GM12864 (cell line): ENCODE measurements around the gene DPP4.

Experiments used
- DNase-seq: peaks from one replicate; pipeline ENCODE4 v3.0.0-alpha.2; 2011; ENCODE audit warnings: low read depth
- H3K4me3 ChIP-seq: 2 replicates; pipeline ENCODE4 v1.5.1; 2011; ENCODE audit warnings: mild to moderate bottlenecking, low read depth, low read length, control low read depth
- TF ChIP-seq, protein P1 (sequence below): IDR thresholded peaks from 2 replicates; pipeline ENCODE4 v1.5.1; 2011; ENCODE audit warnings: low read depth, mild to moderate bottlenecking, moderate library complexity, low read length, control low read depth, inconsistent platforms; ENCODE audit errors: missing control alignments

DPP4 gene

GRCh38 chr2:162037028-162037795 lies 36.8 kb downstream of the DPP4 start:
- no peak overlapping the region for H3K4me3 ChIP-seq
- no peak for DNase-seq
- TF ChIP-seq, protein P1, sequence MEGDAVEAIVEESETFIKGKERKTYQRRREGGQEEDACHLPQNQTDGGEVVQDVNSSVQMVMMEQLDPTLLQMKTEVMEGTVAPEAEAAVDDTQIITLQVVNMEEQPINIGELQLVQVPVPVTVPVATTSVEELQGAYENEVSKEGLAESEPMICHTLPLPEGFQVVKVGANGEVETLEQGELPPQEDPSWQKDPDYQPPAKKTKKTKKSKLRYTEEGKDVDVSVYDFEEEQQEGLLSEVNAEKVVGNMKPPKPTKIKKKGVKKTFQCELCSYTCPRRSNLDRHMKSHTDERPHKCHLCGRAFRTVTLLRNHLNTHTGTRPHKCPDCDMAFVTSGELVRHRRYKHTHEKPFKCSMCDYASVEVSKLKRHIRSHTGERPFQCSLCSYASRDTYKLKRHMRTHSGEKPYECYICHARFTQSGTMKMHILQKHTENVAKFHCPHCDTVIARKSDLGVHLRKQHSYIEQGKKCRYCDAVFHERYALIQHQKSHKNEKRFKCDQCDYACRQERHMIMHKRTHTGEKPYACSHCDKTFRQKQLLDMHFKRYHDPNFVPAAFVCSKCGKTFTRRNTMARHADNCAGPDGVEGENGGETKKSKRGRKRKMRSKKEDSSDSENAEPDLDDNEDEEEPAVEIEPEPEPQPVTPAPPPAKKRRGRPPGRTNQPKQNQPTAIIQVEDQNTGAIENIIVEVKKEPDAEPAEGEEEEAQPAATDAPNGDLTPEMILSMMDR: no peak

- no peak for DNase-seq
- TF ChIP-seq, protein P1: no peak
- H3K4me3 ChIP-seq: no peak overlapping the region
Observed at GRCh38 chr2:162035981-162036380, 38.0 kb downstream of the DPP4 start.

GRCh38 chr2:162030363-162031190 lies 43.4 kb downstream of the DPP4 start:
- no peak for DNase-seq
- H3K4me3 ChIP-seq: no peak overlapping the region
- TF ChIP-seq, protein P1: no peak

DNA sequence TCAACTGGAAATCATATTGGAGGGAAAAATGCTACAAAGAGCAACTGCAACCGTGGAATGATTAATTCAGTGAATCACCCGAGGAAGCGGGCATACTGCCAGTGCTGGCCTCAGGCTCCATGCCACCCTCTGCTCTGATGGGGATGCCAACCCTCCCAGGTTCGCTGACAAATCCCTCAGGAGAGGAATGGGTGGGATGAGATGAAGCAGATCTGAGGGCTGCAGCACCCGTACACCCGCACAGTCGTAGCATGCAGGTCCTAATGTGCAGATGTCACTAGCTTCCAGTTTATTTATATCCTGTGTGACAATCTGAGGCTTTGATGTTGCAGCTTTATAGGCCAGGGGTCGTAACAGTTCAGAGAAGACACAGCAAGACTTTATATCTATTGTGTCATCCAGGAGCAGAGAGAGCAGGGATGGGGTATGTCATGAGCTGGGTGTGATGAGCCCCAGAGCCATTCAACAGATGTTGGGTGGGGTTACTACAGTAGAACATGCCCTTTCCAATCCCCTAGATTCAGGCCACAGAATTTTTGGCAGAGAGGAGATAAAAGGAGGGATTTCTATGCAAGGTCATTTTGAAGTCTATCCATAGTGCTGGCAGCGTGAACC lies 44.6 kb downstream of the DPP4 start:
- H3K4me3 ChIP-seq: no peak overlapping the region
- DNase-seq: no peak
- TF ChIP-seq, protein P1: no peak

GRCh38 chr2:162028511-162028910 lies 45.5 kb downstream of the DPP4 start:
- no peak overlapping the region for H3K4me3 ChIP-seq
- no peak for DNase-seq
- TF ChIP-seq, protein P1: no peak

GRCh38 chr2:162025121-162025911 lies 48.7 kb downstream of the DPP4 start:
- no peak overlapping the region for H3K4me3 ChIP-seq
- DNase-seq: no peak
- TF ChIP-seq, protein P1: no peak
